GM19193 (cell line): ENCODE results near the gene CEP126.

Source experiments
- POLR2A ChIP-seq: IDR thresholded peaks from 4 replicates; pipeline ENCODE4 v1.6.1; 2011; ENCODE audit not compliant: insufficient read depth, insufficient read length; ENCODE audit errors: extremely low read depth

CEP126 gene

DNA sequence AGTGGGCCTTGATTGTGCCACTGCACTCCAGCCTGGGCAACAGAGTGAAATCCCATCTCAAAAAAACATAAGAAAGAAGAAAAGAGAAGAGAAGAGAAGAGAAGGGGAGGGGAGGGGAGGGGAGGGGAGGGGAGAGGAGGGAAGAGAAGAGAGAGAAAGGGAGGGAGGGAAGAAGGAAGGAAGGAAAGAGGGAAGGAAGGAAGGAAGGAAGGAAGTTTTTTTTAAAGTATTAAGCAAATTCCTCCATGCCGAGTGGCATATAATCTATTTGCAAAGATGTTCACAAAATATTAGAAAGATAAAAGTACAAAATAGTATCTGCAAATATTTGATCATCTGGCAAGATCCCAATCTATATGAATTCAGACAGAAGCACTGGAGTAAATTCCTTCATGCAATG is 121.9 kb downstream of the CEP126 start:
- no peak for TF ChIP-seq POLR2A

DNA sequence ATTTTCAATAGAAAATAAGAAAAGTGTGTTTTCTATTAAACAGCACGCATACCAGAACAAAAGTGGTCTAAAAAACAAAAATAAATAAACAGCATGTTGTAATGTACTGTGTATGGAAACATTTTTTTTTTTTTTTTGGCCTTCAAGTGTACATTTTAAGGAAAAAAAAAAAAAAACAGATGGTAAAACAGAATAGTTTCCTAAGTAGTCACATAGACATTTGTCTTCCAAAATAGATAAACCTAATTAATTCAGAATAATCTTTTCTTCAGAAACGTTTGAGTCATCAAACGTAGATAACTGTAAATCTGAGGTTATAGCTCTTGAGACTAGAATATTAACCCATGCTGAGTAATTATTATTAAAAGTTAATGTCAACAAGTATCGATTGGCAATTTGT is 132.0 kb downstream of the CEP126 start:
- TF ChIP-seq POLR2A: no peak

DNA sequence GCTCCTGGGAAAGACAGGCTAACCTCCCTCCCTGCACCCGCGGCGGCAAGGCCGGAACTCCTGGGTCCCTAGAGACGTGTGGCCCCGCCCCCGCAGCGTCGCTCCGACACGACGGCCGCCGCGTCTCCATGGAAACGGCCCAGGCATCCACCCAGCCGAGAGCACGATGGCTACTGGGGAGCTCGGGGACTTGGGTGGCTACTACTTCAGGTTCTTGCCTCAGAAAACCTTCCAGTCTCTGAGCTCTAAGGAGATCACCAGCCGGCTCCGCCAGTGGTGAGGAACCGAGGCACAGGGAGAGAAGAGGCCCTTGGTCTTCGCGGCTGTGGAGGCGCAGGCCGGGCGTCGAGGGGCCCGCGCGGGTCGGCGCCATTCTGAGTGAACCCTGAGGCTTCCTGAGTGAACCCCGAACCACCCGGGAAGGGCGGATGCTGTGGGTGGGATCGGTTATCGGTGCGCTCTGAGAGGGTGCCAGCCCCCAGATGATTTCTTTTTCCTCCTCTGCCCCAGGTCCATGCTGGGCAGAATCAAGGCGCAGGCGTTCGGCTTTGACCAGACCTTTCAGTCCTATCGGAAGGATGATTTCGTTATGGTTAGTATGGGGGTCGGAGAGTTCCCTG is 132.6 kb downstream of the CEP126 start, which contains the start of gene CFAP300:
Gene CFAP300 (plus strand): TSS at position 133 of the 620 bp plus-strand sequence. CDS start 34 bp downstream, at position 167.
- no peak for TF ChIP-seq POLR2A
